Measurements from ENCODE around the gene FRAT1. TPM values are rescaled to one million over a fixed set of nuclear protein-coding genes. Genes with fewer than 3 reads are reported as not detected.

Gene FRAT1
- total and polyA plus RNA-seq, 2 of the 4 experiments (the other 2 are of a cell fraction): 0.54 to 0.89 TPM

DNA sequence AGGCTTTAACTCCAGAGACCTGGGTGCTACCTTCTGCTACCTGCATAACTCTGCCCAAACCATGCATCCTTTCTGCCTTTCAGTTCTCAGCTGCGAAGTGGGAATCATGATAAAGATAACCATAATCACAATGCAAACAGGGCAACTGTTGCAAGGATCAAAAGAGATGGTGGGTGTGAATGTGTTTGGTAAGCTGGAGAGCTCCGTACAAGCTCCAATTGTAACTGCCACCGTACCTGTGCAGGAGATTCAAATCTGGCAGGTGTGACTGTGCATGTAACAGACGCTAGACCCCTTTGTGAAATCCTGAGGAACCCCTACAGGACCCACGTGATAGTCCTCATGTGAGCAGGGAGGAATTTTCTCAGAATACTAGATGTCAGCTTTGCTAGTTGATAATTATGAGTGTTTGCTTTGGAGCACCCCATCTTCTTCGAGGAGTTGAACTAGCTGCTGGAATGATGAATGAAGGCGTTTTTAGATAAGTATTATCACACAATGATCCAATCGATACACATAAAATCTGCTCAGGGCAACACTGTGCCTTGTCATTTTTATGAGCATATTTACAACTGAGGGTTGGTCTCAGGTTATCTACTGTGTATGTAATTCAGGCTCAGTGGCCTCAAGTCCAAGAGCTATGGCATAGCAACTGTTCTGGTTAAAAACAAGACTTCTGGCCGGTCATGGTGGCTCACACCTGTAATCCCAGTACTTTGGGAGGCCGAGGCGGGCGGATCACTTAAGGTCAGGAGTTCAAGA is 30.9 kb downstream of the FRAT1 start (continued):
- TF ChIP-seq SMC3 (IDR thresholded peaks at IDR 0.05; ENCODE audit: low read depth, low read length): no peak

DNA sequence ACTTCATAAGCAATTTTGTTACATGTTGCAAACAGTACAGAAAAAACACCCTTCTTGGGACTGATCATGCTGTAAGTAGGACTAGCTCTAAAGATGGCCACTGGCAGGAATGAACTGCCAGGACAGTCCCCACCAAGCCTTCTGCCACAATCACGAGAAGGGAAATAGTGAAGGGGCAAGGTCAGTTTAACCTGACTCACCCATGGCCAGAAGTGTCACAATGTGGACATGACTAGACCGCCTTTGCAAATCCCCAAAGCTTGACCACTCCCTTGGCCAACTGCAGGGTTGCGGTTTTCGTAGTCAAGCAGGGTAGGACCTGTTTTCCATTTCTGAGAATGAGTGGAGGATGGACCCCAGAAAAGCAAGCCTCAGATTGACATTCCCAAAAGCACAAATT is 34.9 kb downstream of the FRAT1 start:
- in situ Hi-C loops (cut with MboI; ENCODE audit: low sequenced_read_pairs): loop anchor here (10.0 kb wide), 1 partner anchor 279 kb away; no protein-coding TSS in a partner anchor
- no CpG with 5 or more reads among the region's 4 CpGs for WGBS, 2 experiments (ENCODE audit: extremely low coverage in 2 of 2, insufficient read length in 1 of 2)
- TF ChIP-seq MAZ (IDR thresholded peaks at IDR 0.05; ENCODE audit: borderline replicate concordance, low read depth, low read length) (no peak), RFX5 (IDR thresholded peaks at IDR 0.05; ENCODE audit: low read depth, low read length) (no peak), MXI1 (IDR thresholded peaks at IDR 0.05; ENCODE audit: borderline replicate concordance, low read depth, low read length) (no peak), POLR2A (IDR thresholded peaks at IDR 0.05; ENCODE audit: low read depth, low read length) (no peak), RAD21 (IDR thresholded peaks at IDR 0.05; ENCODE audit: low read length) (no peak), NFE2L2 (IDR thresholded peaks at IDR 0.05; ENCODE audit: low read depth, low read length) (no peak), CEBPB (IDR thresholded peaks at IDR 0.05; ENCODE audit: low read depth, low read length) (no peak), SMC3 (IDR thresholded peaks at IDR 0.05; ENCODE audit: low read depth, low read length) (no peak), CHD1 (IDR thresholded peaks at IDR 0.05; ENCODE audit: low read depth, low read length) (no peak), MAFK (IDR thresholded peaks at IDR 0.05; ENCODE audit: low read depth, low read length) (no peak), BHLHE40 (IDR thresholded peaks at IDR 0.05; ENCODE audit: low read depth, low read length) (no peak)
- TF ChIP-seq, protein P1, sequence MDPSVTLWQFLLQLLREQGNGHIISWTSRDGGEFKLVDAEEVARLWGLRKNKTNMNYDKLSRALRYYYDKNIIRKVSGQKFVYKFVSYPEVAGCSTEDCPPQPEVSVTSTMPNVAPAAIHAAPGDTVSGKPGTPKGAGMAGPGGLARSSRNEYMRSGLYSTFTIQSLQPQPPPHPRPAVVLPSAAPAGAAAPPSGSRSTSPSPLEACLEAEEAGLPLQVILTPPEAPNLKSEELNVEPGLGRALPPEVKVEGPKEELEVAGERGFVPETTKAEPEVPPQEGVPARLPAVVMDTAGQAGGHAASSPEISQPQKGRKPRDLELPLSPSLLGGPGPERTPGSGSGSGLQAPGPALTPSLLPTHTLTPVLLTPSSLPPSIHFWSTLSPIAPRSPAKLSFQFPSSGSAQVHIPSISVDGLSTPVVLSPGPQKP (IDR thresholded peaks at IDR 0.05; ENCODE audit: borderline replicate concordance, low read depth, low read length): no peak
- TF ChIP-seq, protein P2, sequence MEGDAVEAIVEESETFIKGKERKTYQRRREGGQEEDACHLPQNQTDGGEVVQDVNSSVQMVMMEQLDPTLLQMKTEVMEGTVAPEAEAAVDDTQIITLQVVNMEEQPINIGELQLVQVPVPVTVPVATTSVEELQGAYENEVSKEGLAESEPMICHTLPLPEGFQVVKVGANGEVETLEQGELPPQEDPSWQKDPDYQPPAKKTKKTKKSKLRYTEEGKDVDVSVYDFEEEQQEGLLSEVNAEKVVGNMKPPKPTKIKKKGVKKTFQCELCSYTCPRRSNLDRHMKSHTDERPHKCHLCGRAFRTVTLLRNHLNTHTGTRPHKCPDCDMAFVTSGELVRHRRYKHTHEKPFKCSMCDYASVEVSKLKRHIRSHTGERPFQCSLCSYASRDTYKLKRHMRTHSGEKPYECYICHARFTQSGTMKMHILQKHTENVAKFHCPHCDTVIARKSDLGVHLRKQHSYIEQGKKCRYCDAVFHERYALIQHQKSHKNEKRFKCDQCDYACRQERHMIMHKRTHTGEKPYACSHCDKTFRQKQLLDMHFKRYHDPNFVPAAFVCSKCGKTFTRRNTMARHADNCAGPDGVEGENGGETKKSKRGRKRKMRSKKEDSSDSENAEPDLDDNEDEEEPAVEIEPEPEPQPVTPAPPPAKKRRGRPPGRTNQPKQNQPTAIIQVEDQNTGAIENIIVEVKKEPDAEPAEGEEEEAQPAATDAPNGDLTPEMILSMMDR (conservative IDR thresholded peaks at IDR 0.05; ENCODE audit: low read depth, low read length): no peak

More for the DNA sequence above, 34.9 kb downstream of the FRAT1 start:
- no TSS peak for BruUV-seq (replicated peaks)
- H3K36me3 ChIP-seq (ENCODE audit: control insufficient read depth, insufficient read depth, low read length): peaks cover 21% of the 10 kb centered on the region
- ChIA-PET POLR2A (ENCODE audit: unreplicated experiment) (no interaction called here), CTCF (no interaction called here)
- no peak overlapping the region for H3K56ac ChIP-seq (ENCODE audit: extremely low read depth, insufficient read depth, low read length)
- H4K91ac ChIP-seq (ENCODE audit: insufficient read depth, low read depth, low read length): no peak overlapping the region
- H4K5ac ChIP-seq (ENCODE audit: low read depth, low read length): no peak overlapping the region
- dilution Hi-C loops (cut with HindIII; ENCODE audit: low sequenced_read_pairs, unreplicated experiment): no loop called here
- H3K27me3 ChIP-seq (ENCODE audit: control insufficient read depth, insufficient read depth, low read length): no peaks in the 10 kb centered on the region
- H3K18ac ChIP-seq (ENCODE audit: low read depth, low read length): no peak overlapping the region
- H3K4me1 ChIP-seq (ENCODE audit: control insufficient read depth, insufficient read depth, low read length): no peaks in the 10 kb centered on the region
- H3K23ac ChIP-seq (ENCODE audit: low read depth, low read length): no peak overlapping the region
- H2AK9ac ChIP-seq (replicated peaks; ENCODE audit: low read depth, low read length, poor library complexity): no peak overlapping the region
- DNase-seq (no peak), ATAC-seq (ENCODE audit: low read depth) (no peak)
- no peaks in the 10 kb centered on the region for H3K9me1 ChIP-seq (ENCODE audit: insufficient read depth, low read length)
- no peak overlapping the region for H2AK5ac ChIP-seq (ENCODE audit: low read depth, low read length)
- no peaks in the 10 kb centered on the region for H4K20me1 ChIP-seq (ENCODE audit: insufficient read depth, low read length)
- no peak overlapping the region for H3K4ac ChIP-seq (ENCODE audit: low read depth, low read length)
- no peak overlapping the region for H2AFZ ChIP-seq (replicated peaks; ENCODE audit: low read length, poor library complexity)
- no peak overlapping the region for H2BK15ac ChIP-seq (ENCODE audit: low read depth, low read length)
- H3K4me2 ChIP-seq (ENCODE audit: low read depth, low read length): no peak overlapping the region
- no peak overlapping the region for H3K4me3 ChIP-seq (ENCODE audit: insufficient read depth, low read depth, low read length)
- no peak overlapping the region for H2BK120ac ChIP-seq (ENCODE audit: low read depth, low read length)
- no peak overlapping the region for H4K8ac ChIP-seq (ENCODE audit: low read depth in 2 of 2, low read length in 2 of 2)
- intact Hi-C loops (cut with micrococcal nuclease): loop anchor here (2.0 to 10.0 kb wide), 2 partner anchors 75 to 589 kb away; no protein-coding TSS in a partner anchor
- H3K9me3 ChIP-seq (ENCODE audit: control insufficient read depth, insufficient read depth, low read length): no peaks in the 10 kb centered on the region
- no peak overlapping the region for H2BK5ac ChIP-seq (ENCODE audit: low read depth, low read length, poor library complexity, severe bottlenecking)
- no peak overlapping the region for H3K27ac ChIP-seq (ENCODE audit: insufficient read depth, low read length)
- no peaks in the 10 kb centered on the region for H3K79me1 ChIP-seq (ENCODE audit: low read depth in 1 of 2, low read length in 2 of 2)
- H2BK20ac ChIP-seq (ENCODE audit: low read depth, low read length): no peak overlapping the region
- H3K9ac ChIP-seq (ENCODE audit: low read depth, low read length): no peak overlapping the region
- no peak overlapping the region for H3K14ac ChIP-seq (replicated peaks; ENCODE audit: low read depth, low read length)

All from IMR-90 (cell line).